HL-60 (cell line): ENCODE measurements around the gene KLHL24.
A peak's percentile ranks its signal among the peaks of the same experiment; 100 is the strongest.
"Not testable (repeated sequence)": the region's sequence is repeated elsewhere in the genome, so short reads cannot be mapped to it uniquely, and the experiment has no call there.

Experiments used
- DNase-seq, 2 experiments: peaks; one replicate each; pipeline ENCODE4 v3.0.0-alpha.2; 2010 to 2020; ENCODE audit warnings: low read depth in 1 of 2, low spot score in 1 of 2
- H3K27ac ChIP-seq: fragments of 250-450 bp; sonication (Bioruptor Pico); replicated peaks from 2 replicates; pipeline ENCODE4 v1.5.1; 2020; ENCODE audit warnings: mild to moderate bottlenecking, moderate library complexity
- H3K27me3 ChIP-seq: fragments of 250-450 bp; sonication (Bioruptor Pico); 2 replicates; pipeline ENCODE4 v1.5.1; 2021; ENCODE audit warnings: mild to moderate bottlenecking, moderate library complexity; ENCODE audit not compliant: insufficient read depth, poor library complexity, severe bottlenecking
- H3K4me3 ChIP-seq: replicated peaks from 2 replicates; pipeline ENCODE4 v1.5.1; 2011; ENCODE audit warnings: mild to moderate bottlenecking, control low read depth, low read length; ENCODE audit not compliant: insufficient read depth
- GABPA ChIP-seq: IDR thresholded peaks from 2 replicates; pipeline ENCODE4 v1.6.1; 2012; ENCODE audit warnings: low read depth
- POLR2AphosphoS5 ChIP-seq: IDR thresholded peaks from 2 replicates; pipeline ENCODE4 v1.6.1; 2012; ENCODE audit warnings: low read depth
- SPI1 ChIP-seq: IDR thresholded peaks from 2 replicates; pipeline ENCODE4 v1.6.1; 2012; ENCODE audit warnings: low read depth, mild to moderate bottlenecking, borderline replicate concordance
- TF ChIP-seq, protein P1 (sequence below): IDR thresholded peaks from 2 replicates; pipeline ENCODE4 v1.6.1; 2012; ENCODE audit warnings: low read depth; ENCODE audit not compliant: insufficient replicate concordance
- TF ChIP-seq, protein P2 (sequence below): IDR thresholded peaks from one replicate; pipeline ENCODE4 v1.5.1; 2011; ENCODE audit warnings: low read length, control low read depth, inconsistent platforms; ENCODE audit not compliant: insufficient read depth

The KLHL24 gene

DNA sequence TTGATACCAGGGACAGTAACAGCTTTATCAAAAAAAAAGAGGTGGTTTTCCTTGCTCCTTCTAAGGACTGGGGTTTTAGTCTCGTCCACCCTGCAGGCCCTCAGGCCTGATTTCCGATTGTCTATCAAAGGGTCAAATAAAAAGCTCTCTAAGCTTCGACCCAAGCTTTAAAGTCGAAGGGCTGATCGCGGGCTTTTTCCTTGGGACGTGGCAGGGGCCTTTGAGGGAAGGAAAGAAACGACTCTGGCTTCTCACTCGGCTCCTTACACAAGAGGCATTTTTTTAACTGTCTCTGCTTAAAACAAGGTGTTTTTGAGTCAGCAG is 354 bp upstream of the KLHL24 start:
- no peaks in the 10 kb centered on the region for H3K27me3 ChIP-seq
- peak overlapping the region; percentile 78 for H3K27ac ChIP-seq
- DNase-seq = no peak

DNA sequence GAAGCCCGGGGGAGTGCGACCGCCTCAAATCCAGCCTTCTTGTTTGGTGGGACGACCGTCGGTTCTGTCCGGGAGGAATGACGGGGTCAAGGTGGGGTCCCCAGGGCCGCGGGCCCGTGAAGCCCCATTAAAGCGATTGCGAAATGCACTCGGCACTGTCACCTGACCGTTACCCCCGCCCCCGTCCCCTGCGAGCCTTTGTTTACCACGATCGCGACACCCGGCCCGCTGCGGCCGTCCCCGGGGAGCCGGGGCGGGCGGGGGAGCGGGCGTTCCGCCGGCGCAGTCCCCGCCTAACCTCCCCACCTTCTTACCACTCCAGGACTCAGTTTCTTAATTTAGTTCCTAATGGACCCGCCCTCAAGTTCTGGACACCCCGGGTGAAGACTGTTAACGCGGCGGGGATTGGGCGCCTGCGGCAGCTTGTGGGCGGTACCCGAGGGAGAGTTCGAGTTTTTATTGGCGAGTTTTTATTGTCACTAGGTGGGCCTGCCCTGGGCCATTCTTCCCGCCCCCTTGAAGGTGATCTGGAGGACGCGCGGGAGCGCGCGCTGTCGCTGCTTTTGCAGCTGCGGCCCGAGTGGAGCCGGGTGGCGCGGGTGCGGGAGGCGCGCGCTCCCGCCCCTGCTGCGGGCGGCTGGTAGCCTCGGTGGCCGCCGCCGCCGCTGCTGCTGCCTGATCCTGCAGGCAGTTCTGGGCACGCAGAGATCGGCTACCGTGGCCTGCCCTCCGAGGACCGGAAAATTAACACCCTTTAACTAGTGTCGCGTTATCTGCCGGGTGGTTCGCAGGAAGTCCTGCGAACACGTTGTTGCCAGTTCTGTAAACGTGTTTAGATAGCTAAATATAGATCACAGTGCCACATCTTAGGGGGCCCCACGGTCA is 1.0 kb downstream of the KLHL24 start:
- DNase-seq = peak; percentile 88 to 98
- no peaks in the 10 kb centered on the region for H3K27me3 ChIP-seq
- H3K4me3 ChIP-seq = peak overlapping the region; percentile 98
- TF ChIP-seq GABPA (no peak), SPI1 (no peak), POLR2AphosphoS5 (peak; percentile 71; the same call in 1 of the 2 replicates)
- TF ChIP-seq, protein P1, sequence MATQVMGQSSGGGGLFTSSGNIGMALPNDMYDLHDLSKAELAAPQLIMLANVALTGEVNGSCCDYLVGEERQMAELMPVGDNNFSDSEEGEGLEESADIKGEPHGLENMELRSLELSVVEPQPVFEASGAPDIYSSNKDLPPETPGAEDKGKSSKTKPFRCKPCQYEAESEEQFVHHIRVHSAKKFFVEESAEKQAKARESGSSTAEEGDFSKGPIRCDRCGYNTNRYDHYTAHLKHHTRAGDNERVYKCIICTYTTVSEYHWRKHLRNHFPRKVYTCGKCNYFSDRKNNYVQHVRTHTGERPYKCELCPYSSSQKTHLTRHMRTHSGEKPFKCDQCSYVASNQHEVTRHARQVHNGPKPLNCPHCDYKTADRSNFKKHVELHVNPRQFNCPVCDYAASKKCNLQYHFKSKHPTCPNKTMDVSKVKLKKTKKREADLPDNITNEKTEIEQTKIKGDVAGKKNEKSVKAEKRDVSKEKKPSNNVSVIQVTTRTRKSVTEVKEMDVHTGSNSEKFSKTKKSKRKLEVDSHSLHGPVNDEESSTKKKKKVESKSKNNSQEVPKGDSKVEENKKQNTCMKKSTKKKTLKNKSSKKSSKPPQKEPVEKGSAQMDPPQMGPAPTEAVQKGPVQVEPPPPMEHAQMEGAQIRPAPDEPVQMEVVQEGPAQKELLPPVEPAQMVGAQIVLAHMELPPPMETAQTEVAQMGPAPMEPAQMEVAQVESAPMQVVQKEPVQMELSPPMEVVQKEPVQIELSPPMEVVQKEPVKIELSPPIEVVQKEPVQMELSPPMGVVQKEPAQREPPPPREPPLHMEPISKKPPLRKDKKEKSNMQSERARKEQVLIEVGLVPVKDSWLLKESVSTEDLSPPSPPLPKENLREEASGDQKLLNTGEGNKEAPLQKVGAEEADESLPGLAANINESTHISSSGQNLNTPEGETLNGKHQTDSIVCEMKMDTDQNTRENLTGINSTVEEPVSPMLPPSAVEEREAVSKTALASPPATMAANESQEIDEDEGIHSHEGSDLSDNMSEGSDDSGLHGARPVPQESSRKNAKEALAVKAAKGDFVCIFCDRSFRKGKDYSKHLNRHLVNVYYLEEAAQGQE = peak; percentile 31
- TF ChIP-seq, protein P2, sequence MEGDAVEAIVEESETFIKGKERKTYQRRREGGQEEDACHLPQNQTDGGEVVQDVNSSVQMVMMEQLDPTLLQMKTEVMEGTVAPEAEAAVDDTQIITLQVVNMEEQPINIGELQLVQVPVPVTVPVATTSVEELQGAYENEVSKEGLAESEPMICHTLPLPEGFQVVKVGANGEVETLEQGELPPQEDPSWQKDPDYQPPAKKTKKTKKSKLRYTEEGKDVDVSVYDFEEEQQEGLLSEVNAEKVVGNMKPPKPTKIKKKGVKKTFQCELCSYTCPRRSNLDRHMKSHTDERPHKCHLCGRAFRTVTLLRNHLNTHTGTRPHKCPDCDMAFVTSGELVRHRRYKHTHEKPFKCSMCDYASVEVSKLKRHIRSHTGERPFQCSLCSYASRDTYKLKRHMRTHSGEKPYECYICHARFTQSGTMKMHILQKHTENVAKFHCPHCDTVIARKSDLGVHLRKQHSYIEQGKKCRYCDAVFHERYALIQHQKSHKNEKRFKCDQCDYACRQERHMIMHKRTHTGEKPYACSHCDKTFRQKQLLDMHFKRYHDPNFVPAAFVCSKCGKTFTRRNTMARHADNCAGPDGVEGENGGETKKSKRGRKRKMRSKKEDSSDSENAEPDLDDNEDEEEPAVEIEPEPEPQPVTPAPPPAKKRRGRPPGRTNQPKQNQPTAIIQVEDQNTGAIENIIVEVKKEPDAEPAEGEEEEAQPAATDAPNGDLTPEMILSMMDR = no peak
- H3K27ac ChIP-seq = peak overlapping the region; percentile 78

More for the DNA sequence above, 354 bp upstream of the KLHL24 start:
- TF ChIP-seq, protein P1 = no peak
- TF ChIP-seq, protein P2 = no peak
- no peak for TF ChIP-seq GABPA
- no peak for TF ChIP-seq POLR2AphosphoS5
- TF ChIP-seq SPI1 = no peak
- H3K4me3 ChIP-seq = peak overlapping the region; percentile 98

DNA sequence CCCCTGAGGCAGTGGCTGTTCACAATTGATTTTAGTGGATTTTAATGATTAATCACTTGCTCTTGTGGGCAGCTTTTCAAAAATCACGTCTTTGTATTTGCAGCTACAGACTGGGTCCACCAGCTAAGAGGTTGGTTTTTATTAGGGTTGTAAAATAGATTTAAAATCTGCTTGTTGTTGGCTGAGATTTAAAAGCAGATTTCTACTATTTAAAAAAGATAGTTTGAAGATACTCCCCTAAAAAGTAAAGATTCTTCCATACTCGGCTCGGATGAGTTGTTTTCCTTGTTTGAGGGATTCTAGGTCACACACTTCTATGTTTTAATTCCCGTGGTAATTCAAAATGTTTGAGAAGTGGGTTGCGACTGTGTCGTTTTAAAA is 1.7 kb downstream of the KLHL24 start:
- TF ChIP-seq, protein P1 = no peak
- TF ChIP-seq POLR2AphosphoS5 = no peak
- TF ChIP-seq GABPA = no peak
- TF ChIP-seq, protein P2 = no peak
- no peak for TF ChIP-seq SPI1
- Histone ChIP-seq H3K27me3 (no peaks in the 10 kb centered on the region), H3K4me3 (peak overlapping the region; percentile 98), H3K27ac (peak overlapping the region; percentile 71)
- DNase-seq = no peak

DNA sequence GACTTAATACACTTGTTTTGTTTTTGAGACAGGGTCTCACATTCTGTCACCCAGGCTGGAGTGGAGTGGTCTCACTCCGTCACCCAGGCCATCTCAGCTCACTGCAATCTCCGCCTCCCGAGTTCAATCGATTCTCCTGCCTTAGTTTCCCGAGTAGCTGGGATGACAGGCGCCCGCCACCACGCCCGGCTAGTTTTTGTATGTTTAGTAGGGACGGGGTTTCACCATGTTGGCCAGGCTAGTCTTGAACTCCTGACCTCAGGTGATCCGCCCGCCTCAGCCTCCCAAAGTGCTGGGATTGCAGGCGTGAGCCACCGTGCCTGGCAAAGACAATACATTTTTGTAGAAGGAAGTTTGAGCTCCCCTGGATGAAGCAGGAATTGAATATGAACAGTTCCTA is 2.2 kb downstream of the KLHL24 start:
- H3K27me3 ChIP-seq, DNase-seq, H3K4me3 ChIP-seq: not testable (repeated sequence)
- H3K27ac ChIP-seq = peak overlapping the region; percentile 71
